NB4 (cell line): ENCODE measurements around the gene IL16.

Experiments used
- DNase-seq: peaks from one replicate; pipeline ENCODE4 v3.0.0; 2010; ENCODE audit warnings: low read depth
- H3K4me3 ChIP-seq: one replicate; pipeline ENCODE4 v1.5.1; 2011; ENCODE audit warnings: mild to moderate bottlenecking, low read depth, low read length, moderate library complexity
- MYC ChIP-seq: IDR thresholded peaks from 2 replicates; pipeline ENCODE4 v1.6.1; 2011; ENCODE audit warnings: low read depth, low read length
- POLR2A ChIP-seq: IDR thresholded peaks from 2 replicates; pipeline ENCODE4 v1.6.1; 2011; ENCODE audit warnings: mild to moderate bottlenecking; ENCODE audit not compliant: insufficient read length; ENCODE audit errors: extremely low read depth
- TF ChIP-seq, protein P1 (sequence below): IDR thresholded peaks from 2 replicates; pipeline ENCODE4 v1.6.1; 2011; ENCODE audit warnings: low read depth, low read length
- TF ChIP-seq, protein P2 (sequence below): IDR thresholded peaks from one replicate; pipeline ENCODE4 v1.5.1; 2012; ENCODE audit warnings: low read depth, low read length

Gene IL16

DNA sequence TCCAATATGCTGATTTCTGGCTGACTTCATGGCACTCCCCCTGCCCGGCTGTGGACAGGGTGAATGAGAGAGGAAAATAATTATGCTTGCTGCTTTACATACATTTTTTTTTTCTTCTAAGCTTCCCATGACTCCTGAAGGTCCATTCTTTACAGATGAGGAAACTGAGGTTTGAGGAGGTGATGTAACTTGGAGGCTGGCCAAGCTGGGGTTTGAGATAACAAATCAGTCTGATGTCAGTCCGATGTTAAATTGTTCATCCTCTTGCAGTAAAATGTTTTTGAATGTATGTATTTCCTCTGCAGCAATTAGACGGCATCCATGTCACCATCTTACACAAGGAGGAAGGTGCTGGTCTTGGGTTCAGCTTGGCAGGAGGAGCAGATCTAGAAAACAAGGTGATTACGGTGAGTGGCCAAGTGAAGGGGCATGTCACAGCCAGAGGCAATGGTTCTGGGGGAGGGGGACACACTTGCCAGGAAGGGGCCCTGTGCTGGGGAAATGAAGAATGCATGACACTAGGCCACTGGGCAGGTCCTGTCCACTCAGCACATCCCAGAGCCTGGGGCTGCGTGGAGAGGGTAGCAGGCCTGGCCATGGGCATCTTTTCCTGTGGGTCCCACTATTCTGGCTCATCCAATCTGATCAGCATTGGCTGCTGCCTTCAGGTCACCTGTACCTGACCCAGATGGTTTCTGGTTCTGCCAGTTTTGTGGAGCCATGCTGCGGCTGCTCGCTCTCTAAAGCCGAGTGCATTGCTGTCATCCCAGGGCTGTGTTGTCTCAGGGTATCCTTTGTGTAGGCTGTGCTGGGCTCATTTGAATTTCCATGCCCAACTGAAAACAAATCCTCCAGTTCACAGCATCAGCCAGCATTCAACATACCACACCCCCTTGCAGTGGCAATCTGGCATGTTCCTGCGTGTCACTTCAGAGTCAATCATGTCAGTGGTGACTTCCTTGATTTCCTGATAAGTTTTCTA lies 106.9 kb downstream of the IL16 start:
- TF ChIP-seq, protein P1, sequence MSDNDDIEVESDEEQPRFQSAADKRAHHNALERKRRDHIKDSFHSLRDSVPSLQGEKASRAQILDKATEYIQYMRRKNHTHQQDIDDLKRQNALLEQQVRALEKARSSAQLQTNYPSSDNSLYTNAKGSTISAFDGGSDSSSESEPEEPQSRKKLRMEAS = no peak
- TF ChIP-seq POLR2A (no peak), MYC (no peak)
- TF ChIP-seq, protein P2, sequence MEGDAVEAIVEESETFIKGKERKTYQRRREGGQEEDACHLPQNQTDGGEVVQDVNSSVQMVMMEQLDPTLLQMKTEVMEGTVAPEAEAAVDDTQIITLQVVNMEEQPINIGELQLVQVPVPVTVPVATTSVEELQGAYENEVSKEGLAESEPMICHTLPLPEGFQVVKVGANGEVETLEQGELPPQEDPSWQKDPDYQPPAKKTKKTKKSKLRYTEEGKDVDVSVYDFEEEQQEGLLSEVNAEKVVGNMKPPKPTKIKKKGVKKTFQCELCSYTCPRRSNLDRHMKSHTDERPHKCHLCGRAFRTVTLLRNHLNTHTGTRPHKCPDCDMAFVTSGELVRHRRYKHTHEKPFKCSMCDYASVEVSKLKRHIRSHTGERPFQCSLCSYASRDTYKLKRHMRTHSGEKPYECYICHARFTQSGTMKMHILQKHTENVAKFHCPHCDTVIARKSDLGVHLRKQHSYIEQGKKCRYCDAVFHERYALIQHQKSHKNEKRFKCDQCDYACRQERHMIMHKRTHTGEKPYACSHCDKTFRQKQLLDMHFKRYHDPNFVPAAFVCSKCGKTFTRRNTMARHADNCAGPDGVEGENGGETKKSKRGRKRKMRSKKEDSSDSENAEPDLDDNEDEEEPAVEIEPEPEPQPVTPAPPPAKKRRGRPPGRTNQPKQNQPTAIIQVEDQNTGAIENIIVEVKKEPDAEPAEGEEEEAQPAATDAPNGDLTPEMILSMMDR = no peak
- peak; percentile 45 for DNase-seq
- no peak overlapping the region for H3K4me3 ChIP-seq

DNA sequence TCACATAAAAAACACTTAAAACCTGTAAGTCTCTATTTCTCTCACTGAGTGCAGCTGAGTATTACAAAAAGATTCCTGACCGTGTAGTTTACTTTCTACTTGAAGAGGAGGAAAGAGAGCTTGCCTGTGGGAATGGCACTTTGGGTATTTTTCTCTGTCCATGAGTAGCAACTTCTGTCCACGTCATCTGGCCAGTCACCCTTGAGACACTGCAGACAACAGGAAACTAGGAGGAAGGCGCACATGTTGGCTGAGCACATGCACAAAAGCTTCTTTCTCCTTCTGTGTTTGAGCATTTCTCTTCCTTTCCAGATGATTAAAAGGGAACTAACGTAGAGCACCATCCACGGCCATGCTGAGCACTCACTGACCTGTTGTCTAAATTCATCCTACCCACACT lies 107.5 kb downstream of the IL16 start:
- peak; percentile 38 for DNase-seq
- TF ChIP-seq, protein P1 = peak; percentile 90
- TF ChIP-seq MYC (peak; percentile 73), POLR2A (no peak)
- TF ChIP-seq, protein P2 = no peak
- H3K4me3 ChIP-seq = no peak overlapping the region

DNA sequence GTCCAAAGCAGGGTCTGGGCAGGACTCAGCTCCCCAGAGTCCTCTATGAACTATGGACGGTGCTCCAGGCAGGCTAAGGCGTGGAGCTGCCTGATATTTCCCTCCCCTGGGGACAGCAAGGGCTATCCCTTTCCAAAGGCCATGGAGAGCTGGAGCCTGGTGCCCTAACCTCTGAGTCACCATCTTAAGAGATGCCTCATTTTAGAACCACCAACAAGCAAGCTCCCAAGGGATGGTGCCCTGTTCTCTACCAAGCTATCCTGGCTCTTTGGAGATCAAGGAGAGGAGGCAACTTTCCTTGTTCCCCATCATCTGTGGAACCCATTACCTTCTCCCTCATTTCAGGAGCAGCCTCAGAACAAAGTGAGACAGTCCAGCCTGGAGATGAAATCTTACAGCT lies 111.6 kb downstream of the IL16 start:
- no peak overlapping the region for H3K4me3 ChIP-seq
- DNase-seq = no peak
- TF ChIP-seq, protein P2 = no peak
- TF ChIP-seq, protein P1 = no peak
- no peak for TF ChIP-seq MYC
- TF ChIP-seq POLR2A = no peak

DNA sequence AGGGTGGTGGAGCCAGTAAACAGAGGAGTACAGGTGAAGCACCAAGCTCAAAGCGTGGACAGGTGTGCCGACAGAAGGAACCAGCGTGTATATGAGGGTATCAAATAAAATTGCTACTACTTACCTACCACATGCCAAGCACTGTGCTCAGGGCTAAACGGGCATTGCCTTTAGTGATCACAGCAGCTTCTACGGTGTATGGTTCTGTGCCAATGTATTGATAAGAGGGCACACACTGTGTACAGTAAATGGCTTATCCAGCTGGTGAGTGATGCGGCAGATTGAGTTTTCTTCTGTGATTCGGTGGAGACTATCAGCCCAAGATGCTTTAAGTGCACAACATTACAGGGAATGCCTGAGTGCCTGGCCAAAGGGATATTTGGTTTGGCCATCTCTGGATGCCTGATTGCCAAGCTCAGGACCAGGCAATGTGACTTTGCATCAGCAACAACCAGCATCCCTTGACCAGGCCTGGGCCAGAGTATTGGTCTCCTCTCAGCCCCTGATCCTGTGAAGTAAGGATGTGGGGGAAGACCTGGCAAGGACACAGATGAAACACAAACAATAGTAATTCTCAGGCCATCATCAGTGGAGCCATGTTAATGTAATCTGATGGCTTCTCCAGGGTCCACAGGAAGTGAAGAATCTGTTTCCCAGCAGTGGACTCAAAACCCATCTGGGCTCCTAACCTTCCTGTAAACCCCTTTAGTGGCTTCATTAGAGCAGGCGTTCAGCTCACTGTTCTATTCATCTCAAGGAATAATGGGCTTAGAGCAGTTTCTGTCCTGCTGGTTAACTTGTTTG lies 113.2 kb downstream of the IL16 start:
- no peak for TF ChIP-seq POLR2A
- TF ChIP-seq, protein P2 = no peak
- TF ChIP-seq, protein P1 = no peak
- no peak for TF ChIP-seq MYC
- no peak for DNase-seq

DNA sequence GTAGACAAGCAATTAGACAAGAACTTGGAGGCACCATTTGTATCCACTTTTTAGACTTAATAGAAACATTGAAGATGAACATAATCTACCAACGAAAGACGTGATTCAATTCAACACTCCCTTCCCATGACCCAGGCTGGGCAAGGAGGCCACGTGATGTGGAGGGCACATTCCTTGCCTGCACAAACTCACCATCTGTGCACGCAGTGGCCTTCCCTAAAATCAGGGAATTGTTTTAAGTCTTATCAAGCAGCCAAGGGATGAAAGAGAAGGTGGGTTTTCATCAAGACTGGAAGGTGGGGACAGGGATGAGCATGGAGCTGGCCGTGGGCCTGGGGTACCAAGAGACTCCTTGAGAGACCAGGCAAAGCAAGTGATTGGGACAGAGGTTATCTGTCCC lies 113.8 kb downstream of the IL16 start:
- no peak for DNase-seq
- TF ChIP-seq MYC (no peak), POLR2A (no peak)
- TF ChIP-seq, protein P2 = no peak
- TF ChIP-seq, protein P1 = no peak
- H3K4me3 ChIP-seq = no peak overlapping the region

More for the DNA sequence above, 113.2 kb downstream of the IL16 start:
- H3K4me3 ChIP-seq = no peak overlapping the region
